Ishikawa (cell line): ENCODE results near the gene GNAO1.

ENCODE experiments used
- CEBPB ChIP-seq: IDR thresholded peaks from 2 replicates; pipeline ENCODE4 v1.6.1; 2012
- CREB1 ChIP-seq: IDR thresholded peaks from 2 replicates; pipeline ENCODE4 v1.6.1; 2012; ENCODE audit warnings: low read depth
- EGR1 ChIP-seq: IDR thresholded peaks from 2 replicates; pipeline ENCODE4 v1.6.1; 2012
- EP300 ChIP-seq: IDR thresholded peaks from 2 replicates; pipeline ENCODE4 v1.6.1; 2012; ENCODE audit warnings: borderline replicate concordance
- FOXM1 ChIP-seq: IDR thresholded peaks from 2 replicates; pipeline ENCODE4 v1.6.1; 2012; ENCODE audit warnings: low read depth, borderline replicate concordance
- MAX ChIP-seq: IDR thresholded peaks from 2 replicates; pipeline ENCODE4 v1.6.1; 2012
- NFIC ChIP-seq: IDR thresholded peaks from 2 replicates; pipeline ENCODE4 v1.6.1; 2012
- RAD21 ChIP-seq: IDR thresholded peaks from 2 replicates; pipeline ENCODE4 v1.6.1; 2012; ENCODE audit warnings: low read depth
- TAF1 ChIP-seq: IDR thresholded peaks from 2 replicates; pipeline ENCODE4 v1.6.1; 2012; ENCODE audit warnings: low read depth, mild to moderate bottlenecking
- TCF12 ChIP-seq: IDR thresholded peaks from 2 replicates; pipeline ENCODE4 v1.6.1; 2012; ENCODE audit warnings: low read depth
- TEAD4 ChIP-seq: IDR thresholded peaks from 2 replicates; pipeline ENCODE4 v1.6.1; 2012
- YY1 ChIP-seq: IDR thresholded peaks from 2 replicates; pipeline ENCODE4 v1.6.1; 2012; ENCODE audit warnings: low read depth
- ZBTB7A ChIP-seq: IDR thresholded peaks from 2 replicates; pipeline ENCODE4 v1.6.1; 2012; ENCODE audit warnings: low read depth
- TF ChIP-seq, protein P1 (sequence below): IDR thresholded peaks from 2 replicates; pipeline ENCODE4 v1.6.1; 2012
- TF ChIP-seq, protein P2 (sequence below): IDR thresholded peaks from 2 replicates; pipeline ENCODE4 v1.6.1; 2012; ENCODE audit warnings: low read depth, mild to moderate bottlenecking

GNAO1 gene

GRCh38 chr16:56242740-56243139 is 51.5 kb downstream of the GNAO1 start:
- TF ChIP-seq TEAD4 (no peak), ZBTB7A (no peak), EGR1 (no peak), MAX (no peak), EP300 (no peak)

- TF ChIP-seq TAF1 = no peak
- TF ChIP-seq TEAD4 = no peak
- TF ChIP-seq EGR1 = no peak
- no peak for TF ChIP-seq NFIC
- no peak for TF ChIP-seq RAD21
- no peak for TF ChIP-seq TCF12
- no peak for TF ChIP-seq MAX
- no peak for TF ChIP-seq ZBTB7A
- TF ChIP-seq, protein P1, sequence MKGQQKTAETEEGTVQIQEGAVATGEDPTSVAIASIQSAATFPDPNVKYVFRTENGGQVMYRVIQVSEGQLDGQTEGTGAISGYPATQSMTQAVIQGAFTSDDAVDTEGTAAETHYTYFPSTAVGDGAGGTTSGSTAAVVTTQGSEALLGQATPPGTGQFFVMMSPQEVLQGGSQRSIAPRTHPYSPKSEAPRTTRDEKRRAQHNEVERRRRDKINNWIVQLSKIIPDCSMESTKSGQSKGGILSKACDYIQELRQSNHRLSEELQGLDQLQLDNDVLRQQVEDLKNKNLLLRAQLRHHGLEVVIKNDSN = no peak
- TF ChIP-seq, protein P2, sequence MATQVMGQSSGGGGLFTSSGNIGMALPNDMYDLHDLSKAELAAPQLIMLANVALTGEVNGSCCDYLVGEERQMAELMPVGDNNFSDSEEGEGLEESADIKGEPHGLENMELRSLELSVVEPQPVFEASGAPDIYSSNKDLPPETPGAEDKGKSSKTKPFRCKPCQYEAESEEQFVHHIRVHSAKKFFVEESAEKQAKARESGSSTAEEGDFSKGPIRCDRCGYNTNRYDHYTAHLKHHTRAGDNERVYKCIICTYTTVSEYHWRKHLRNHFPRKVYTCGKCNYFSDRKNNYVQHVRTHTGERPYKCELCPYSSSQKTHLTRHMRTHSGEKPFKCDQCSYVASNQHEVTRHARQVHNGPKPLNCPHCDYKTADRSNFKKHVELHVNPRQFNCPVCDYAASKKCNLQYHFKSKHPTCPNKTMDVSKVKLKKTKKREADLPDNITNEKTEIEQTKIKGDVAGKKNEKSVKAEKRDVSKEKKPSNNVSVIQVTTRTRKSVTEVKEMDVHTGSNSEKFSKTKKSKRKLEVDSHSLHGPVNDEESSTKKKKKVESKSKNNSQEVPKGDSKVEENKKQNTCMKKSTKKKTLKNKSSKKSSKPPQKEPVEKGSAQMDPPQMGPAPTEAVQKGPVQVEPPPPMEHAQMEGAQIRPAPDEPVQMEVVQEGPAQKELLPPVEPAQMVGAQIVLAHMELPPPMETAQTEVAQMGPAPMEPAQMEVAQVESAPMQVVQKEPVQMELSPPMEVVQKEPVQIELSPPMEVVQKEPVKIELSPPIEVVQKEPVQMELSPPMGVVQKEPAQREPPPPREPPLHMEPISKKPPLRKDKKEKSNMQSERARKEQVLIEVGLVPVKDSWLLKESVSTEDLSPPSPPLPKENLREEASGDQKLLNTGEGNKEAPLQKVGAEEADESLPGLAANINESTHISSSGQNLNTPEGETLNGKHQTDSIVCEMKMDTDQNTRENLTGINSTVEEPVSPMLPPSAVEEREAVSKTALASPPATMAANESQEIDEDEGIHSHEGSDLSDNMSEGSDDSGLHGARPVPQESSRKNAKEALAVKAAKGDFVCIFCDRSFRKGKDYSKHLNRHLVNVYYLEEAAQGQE = no peak
- TF ChIP-seq CREB1 = no peak
- TF ChIP-seq FOXM1 = no peak
- no peak for TF ChIP-seq YY1
- TF ChIP-seq EP300 = no peak
- TF ChIP-seq CEBPB = no peak
These were observed 53.3 kb downstream of the GNAO1 start for GRCh38 chr16:56244612-56245011.

DNA sequence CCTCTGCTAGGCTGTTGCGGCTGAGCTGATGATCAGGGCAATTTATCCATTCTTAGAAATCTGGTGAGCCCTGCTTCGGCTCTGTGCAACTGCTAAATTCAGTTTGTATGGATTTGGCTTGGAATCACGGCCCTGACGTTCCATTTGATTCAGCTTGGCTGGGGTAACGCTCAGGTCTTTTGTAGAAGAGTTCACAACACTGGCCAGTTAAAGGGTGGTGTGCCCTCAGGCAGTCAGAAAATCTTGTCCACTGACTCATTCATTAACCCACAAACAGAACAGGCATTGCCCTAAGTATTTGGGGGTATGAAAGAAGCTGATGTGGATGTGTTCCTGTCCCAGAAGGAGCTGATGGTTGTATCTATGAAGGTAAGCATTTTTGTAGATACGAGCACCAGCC is 53.9 kb downstream of the GNAO1 start:
- TF ChIP-seq EGR1 = no peak
- TF ChIP-seq EP300 = no peak
- TF ChIP-seq YY1 = no peak
- no peak for TF ChIP-seq FOXM1
- TF ChIP-seq TEAD4 = no peak
- no peak for TF ChIP-seq CREB1
- no peak for TF ChIP-seq NFIC
- TF ChIP-seq ZBTB7A = no peak
- TF ChIP-seq, protein P2 = no peak
- no peak for TF ChIP-seq TCF12
- no peak for TF ChIP-seq CEBPB
- no peak for TF ChIP-seq TAF1
- TF ChIP-seq, protein P1 = no peak
- no peak for TF ChIP-seq MAX
- no peak for TF ChIP-seq RAD21

DNA sequence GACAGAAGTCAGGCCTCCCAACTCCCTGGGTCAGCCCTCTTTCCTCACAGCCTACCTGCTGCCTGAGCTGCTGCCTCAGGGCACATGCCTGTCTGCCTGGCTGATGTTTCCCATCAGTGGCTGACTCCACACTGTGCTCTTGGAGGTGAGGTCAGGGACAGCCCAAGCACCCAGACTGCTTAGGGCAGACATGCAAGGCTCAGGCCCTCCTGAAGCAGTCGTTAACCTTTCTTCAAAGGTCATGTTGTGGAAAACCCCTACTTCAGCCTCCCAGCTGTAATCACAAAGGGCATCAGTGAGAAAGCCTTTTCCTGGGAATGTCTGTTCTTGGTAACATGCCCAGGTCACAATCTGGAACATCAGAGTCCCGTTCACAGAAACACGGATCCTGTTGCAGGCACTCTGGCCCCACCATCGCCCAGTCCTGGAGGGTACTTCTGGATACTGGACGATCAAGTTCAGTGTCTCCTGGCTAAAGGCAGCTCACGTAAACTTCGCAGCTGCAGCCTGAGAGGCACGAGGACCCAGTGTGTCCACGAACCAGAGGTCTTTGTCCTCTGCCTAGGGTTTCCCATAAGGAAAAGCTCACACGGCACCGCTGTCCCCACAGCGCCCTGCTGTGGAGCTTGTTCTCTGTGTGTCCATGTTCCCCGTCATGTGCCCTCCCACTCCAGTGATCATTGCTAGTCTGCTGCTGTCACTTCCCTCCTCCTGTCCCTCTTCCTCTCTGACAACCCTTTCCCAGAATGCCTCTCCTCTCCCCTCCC is 54.9 kb downstream of the GNAO1 start:
- TF ChIP-seq, protein P2 = no peak
- TF ChIP-seq CREB1 = no peak
- TF ChIP-seq TCF12 = no peak
- TF ChIP-seq RAD21 = no peak
- TF ChIP-seq TEAD4 = no peak
- TF ChIP-seq YY1 = no peak
- TF ChIP-seq CEBPB = no peak
- TF ChIP-seq, protein P1 = no peak
- TF ChIP-seq ZBTB7A = no peak
- no peak for TF ChIP-seq TAF1
- no peak for TF ChIP-seq EGR1
- TF ChIP-seq MAX = no peak
- no peak for TF ChIP-seq FOXM1
- no peak for TF ChIP-seq NFIC
- TF ChIP-seq EP300 = no peak
